A673 (cell line): ENCODE measurements around the gene CNNM2.

Experiments used
- EZH2 ChIP-seq: fragments of 200-600 bp; sonication (generic); IDR thresholded peaks from 2 replicates; pipeline ENCODE4 v1.6.1; 2017; ENCODE audit warnings: borderline replicate concordance, low read depth, mild to moderate bottlenecking, mixed read lengths, antibody characterized with exemption, low read length; ENCODE audit not compliant: poor library complexity, severe bottlenecking
- TF ChIP-seq, protein P1 (sequence below): fragments of 300-800, 200-600 bp; sonication (generic); conservative IDR thresholded peaks from 2 replicates; pipeline ENCODE4 v1.5.1; 2017; ENCODE audit warnings: low read depth, mild to moderate bottlenecking, antibody characterized with exemption, low read length, moderate library complexity, mixed read lengths

- TF ChIP-seq, protein P1, sequence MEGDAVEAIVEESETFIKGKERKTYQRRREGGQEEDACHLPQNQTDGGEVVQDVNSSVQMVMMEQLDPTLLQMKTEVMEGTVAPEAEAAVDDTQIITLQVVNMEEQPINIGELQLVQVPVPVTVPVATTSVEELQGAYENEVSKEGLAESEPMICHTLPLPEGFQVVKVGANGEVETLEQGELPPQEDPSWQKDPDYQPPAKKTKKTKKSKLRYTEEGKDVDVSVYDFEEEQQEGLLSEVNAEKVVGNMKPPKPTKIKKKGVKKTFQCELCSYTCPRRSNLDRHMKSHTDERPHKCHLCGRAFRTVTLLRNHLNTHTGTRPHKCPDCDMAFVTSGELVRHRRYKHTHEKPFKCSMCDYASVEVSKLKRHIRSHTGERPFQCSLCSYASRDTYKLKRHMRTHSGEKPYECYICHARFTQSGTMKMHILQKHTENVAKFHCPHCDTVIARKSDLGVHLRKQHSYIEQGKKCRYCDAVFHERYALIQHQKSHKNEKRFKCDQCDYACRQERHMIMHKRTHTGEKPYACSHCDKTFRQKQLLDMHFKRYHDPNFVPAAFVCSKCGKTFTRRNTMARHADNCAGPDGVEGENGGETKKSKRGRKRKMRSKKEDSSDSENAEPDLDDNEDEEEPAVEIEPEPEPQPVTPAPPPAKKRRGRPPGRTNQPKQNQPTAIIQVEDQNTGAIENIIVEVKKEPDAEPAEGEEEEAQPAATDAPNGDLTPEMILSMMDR = no peak
- TF ChIP-seq EZH2 = no peak
Measured at GRCh38 chr10:103072891-103073290, 154.8 kb downstream of the CNNM2 start.
